ENCODE measurements around the gene FCMR. TPM values are rescaled to one million over a fixed set of nuclear protein-coding genes. Genes with fewer than 3 reads are reported as not detected.

The FCMR gene
- total and polyA plus RNA-seq, 10 donors = 136 to 269 (median 235) TPM

DNA sequence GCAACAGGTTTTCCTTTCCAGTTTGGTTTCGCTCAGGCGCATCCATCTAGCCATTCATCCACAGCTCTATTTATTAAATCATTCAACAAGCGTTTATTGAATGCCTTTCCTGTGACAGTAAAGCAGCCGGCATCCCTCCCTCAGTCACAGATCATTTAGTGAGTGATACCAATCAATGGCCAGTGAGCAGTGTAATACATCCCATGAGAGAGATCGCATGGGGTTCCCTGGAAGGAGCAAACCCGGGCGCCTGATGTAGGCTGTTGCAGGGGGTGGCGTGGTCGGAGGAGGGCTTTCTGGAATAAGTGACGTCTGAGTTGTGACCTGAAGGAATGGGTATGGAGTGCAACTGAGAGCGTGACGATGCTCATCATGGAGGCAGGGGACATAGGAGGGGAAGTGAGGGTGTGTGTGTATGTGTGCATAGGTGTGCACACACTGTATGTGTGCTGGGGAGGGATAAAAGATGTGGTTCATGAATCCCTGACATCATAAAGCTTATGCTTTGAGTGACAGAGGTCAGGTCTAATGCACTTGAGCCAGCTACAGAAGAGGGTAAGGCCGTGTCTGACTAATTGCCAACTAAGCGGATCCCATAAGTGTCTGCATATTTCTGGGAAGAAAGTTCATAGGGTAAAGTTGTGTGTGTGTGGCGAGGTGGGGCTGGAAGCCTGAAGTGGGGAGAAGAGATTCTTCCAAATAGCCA lies 6.6 kb downstream of the FCMR start:
- WGBS, 5 donors = 76 to 86% (median 81%) methylated on average over 15 of the region's 15 CpGs
- peaks cover 0 to 9% (median 0%) of the 10 kb centered on the region in 7 donors for H3K27me3 ChIP-seq (replicated peaks in 1 of 7)
- H3K9me3 ChIP-seq = no peaks in the 10 kb centered on the region
- TF ChIP-seq, protein P1, sequence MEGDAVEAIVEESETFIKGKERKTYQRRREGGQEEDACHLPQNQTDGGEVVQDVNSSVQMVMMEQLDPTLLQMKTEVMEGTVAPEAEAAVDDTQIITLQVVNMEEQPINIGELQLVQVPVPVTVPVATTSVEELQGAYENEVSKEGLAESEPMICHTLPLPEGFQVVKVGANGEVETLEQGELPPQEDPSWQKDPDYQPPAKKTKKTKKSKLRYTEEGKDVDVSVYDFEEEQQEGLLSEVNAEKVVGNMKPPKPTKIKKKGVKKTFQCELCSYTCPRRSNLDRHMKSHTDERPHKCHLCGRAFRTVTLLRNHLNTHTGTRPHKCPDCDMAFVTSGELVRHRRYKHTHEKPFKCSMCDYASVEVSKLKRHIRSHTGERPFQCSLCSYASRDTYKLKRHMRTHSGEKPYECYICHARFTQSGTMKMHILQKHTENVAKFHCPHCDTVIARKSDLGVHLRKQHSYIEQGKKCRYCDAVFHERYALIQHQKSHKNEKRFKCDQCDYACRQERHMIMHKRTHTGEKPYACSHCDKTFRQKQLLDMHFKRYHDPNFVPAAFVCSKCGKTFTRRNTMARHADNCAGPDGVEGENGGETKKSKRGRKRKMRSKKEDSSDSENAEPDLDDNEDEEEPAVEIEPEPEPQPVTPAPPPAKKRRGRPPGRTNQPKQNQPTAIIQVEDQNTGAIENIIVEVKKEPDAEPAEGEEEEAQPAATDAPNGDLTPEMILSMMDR (IDR thresholded peaks at IDR 0.05 in 8 of 11, conservative IDR thresholded peaks at IDR 0.05 in 3 of 11) = no peak
- TF ChIP-seq POLR2A (IDR thresholded peaks at IDR 0.05) = no peak
- no peak for TF ChIP-seq POLR2AphosphoS5 (IDR thresholded peaks at IDR 0.05)
- H3K27ac ChIP-seq = peak overlapping the region in 4 of 8 donors; percentile 17 to 97 (median 96)
- intact Hi-C loops (cut with DNase I; ENCODE audit: low total_unique reads) = loop anchor here (10.0 kb wide), 1 partner anchor 280 kb away; the partner anchor contains the start of gene DYRK3
- H3K36me3 ChIP-seq = peaks cover 0 to 92% (median 15%) of the 10 kb centered on the region in 6 donors
- peak overlapping the region in 6 of 8 donors; percentile 1 to 74 (median 56) for H3K4me3 ChIP-seq
- peaks cover 30 to 92% (median 74%) of the 10 kb centered on the region in 6 donors for H3K4me1 ChIP-seq
- peak; percentile 56 for DNase-seq

DNA sequence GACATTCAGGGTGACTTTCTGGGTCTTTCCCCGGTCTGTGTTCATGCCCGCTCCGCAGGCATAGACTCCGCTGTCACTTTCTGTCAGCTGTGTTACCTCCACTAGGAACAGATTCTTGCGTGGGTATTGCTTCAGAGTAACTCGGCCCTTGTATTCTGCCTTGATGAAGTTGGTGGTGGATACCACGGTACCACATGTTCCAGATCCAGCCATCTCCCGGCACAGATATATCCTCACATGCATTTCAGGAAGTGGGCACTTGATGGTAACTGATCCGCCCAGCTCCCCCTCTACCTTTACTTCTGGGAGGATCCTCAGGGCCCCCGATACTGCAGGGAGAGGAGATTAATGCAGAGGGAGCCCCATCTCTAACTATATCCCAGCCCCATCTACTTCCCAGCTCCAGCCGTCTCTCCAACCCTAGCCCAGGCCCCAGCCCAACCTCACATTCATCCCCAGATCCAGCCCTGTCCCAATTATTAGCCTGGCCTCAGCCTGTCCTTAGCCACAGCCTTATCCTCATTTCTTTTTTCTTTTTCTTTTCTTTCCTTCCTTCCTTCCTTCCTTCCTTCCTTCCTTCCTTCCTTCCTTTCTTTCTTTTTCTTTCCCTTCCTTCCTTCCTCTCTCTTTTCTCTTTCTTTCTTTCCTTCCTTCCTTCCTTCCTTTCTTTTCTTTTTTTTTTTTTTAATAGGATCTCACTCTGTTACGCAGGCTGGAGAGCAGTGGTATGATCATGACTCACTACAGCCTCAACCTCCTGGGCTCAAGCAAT lies 7.8 kb downstream of the FCMR start:
- Histone ChIP-seq H3K36me3 (peaks cover 0 to 97% (median 16%) of the 10 kb centered on the region in 6 donors), H3K9me3 (no peaks in the 10 kb centered on the region), H3K4me3 (peak overlapping the region in 1 of 8 donors; percentile 74), H3K27ac (peak overlapping the region in 2 of 8 donors; percentile 95 to 97), H3K4me1 (peaks cover 40 to 99% (median 87%) of the 10 kb centered on the region in 6 donors), H3K27me3 (replicated peaks in 1 of 7) (peaks cover 0 to 21% (median 0%) of the 10 kb centered on the region in 7 donors)
- TF ChIP-seq, protein P1 (IDR thresholded peaks at IDR 0.05 in 8 of 11, conservative IDR thresholded peaks at IDR 0.05 in 3 of 11) = no peak
- TF ChIP-seq POLR2AphosphoS5 (IDR thresholded peaks at IDR 0.05) (no peak), POLR2A (IDR thresholded peaks at IDR 0.05) (no peak)
- WGBS, 5 donors = 64 to 78% (median 66%) methylated on average over 12 of the region's 12 CpGs
- DNase-seq = peak; percentile 27
- intact Hi-C loops (cut with DNase I; ENCODE audit: low total_unique reads) = loop anchor here (5.0 to 10.0 kb wide), 3 partner anchors 97 to 279 kb away; partner anchors contain the start of gene DYRK3

DNA sequence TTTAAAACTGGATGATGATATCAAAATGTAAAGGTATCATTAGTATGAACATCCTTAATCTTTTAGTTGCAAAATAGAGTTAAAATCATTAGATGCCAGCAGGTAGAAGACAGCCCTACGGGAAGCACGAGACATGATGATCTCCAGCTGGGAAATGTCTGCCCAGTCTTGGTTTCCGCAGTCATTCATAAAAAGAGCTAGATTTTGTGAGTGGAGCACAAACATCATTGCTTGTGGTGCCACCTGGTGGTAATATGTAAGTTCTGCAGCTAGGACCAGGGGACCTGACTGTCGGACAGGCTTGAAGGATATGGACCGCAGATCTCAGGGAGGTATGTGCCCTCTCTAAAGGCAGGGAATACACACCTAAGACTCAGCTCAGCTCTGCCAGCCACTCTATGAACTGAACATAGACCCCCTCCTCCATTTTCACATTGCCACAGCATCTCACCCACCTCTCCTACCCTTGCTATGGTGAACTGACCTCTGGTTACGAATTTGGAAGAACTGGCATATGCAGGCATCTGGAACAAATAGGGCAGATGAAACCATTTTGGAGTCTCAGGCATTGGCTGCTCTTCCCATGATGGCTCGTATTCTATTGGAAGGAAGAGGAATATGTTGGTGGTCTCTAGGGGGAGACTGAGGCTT lies 9.2 kb downstream of the FCMR start:
- no peaks in the 10 kb centered on the region for H3K9me3 ChIP-seq
- peak overlapping the region in 2 of 8 donors; percentile 9 to 74 for H3K4me3 ChIP-seq
- WGBS, 5 donors = 22 to 31% (median 28%) methylated on average over 7 of the region's 7 CpGs
- H3K27me3 ChIP-seq (replicated peaks in 1 of 7) = peaks cover 0 to 35% (median 0%) of the 10 kb centered on the region in 7 donors
- intact Hi-C loops (cut with DNase I; ENCODE audit: low total_unique reads) = loop anchor here (5.0 to 10.0 kb wide), 3 partner anchors 95 to 278 kb away; partner anchors contain the start of gene DYRK3
- H3K4me1 ChIP-seq = peaks cover 46 to 100% (median 97%) of the 10 kb centered on the region in 6 donors
- peak; percentile 73 for DNase-seq
- TF ChIP-seq, protein P1 (IDR thresholded peaks at IDR 0.05 in 8 of 11, conservative IDR thresholded peaks at IDR 0.05 in 3 of 11) = peak; percentile 84 to 95 (median 91)
- TF ChIP-seq POLR2A (IDR thresholded peaks at IDR 0.05) (no peak), POLR2AphosphoS5 (IDR thresholded peaks at IDR 0.05) (peak in 1 of 3 donors; percentile 84)
- H3K27ac ChIP-seq = peak overlapping the region in 1 of 8 donors; percentile 71
- H3K36me3 ChIP-seq = peaks cover 0 to 99% (median 21%) of the 10 kb centered on the region in 6 donors
